CD14-positive monocyte (primary cell): ENCODE results near the gene UGGT1. TPM values are rescaled to one million over a fixed set of nuclear protein-coding genes. Genes with fewer than 3 reads are reported as not detected.

Source experiments
- DNase-seq, 3 donors: peaks; one replicate each; pipeline ENCODE4 v3.0.0-alpha.2; 2011 to 2022
- H2AFZ ChIP-seq: 2 replicates; pipeline ENCODE4 v1.6.0; 2012; ENCODE audit warnings: mild to moderate bottlenecking, low read depth, low read length, inconsistent platforms; ENCODE audit not compliant: insufficient read depth, poor library complexity, severe bottlenecking
- H3K27ac ChIP-seq, 2 donors: 1 replicate in 1 of 2; 2 replicates in 1 of 2; pipeline ENCODE4 v1.5.1; 2012 to 2013; ENCODE audit warnings: low read length in 2 of 2, control low read depth in 1 of 2, inconsistent platforms in 1 of 2, low read depth in 1 of 2, mild to moderate bottlenecking in 1 of 2
- H3K27me3 ChIP-seq, 2 donors: one replicate each; pipeline versions ENCODE4 v1.6.0 to v1.6.1; 2011 to 2013; ENCODE audit warnings: low read length in 2 of 2; ENCODE audit not compliant: control insufficient read depth in 2 of 2, insufficient read depth in 2 of 2
- H3K36me3 ChIP-seq, 2 donors: replicated peaks in 1 of 2; 1 replicate in 1 of 2; 2 replicates in 1 of 2; pipeline versions ENCODE4 v1.5.1 to v1.6.1; 2012 to 2013; ENCODE audit warnings: low read length in 2 of 2, control low read depth in 1 of 2, inconsistent platforms in 1 of 2, mild to moderate bottlenecking in 1 of 2; ENCODE audit not compliant: insufficient read depth in 2 of 2, control insufficient read depth in 1 of 2
- H3K4me1 ChIP-seq, 2 donors: 1 replicate in 1 of 2; 2 replicates in 1 of 2; pipeline versions ENCODE4 v1.5.1 to v1.6.1; 2012 to 2013; ENCODE audit warnings: low read length in 2 of 2, control low read depth in 1 of 2, inconsistent platforms in 1 of 2, mild to moderate bottlenecking in 1 of 2, moderate library complexity in 1 of 2; ENCODE audit not compliant: insufficient read depth in 2 of 2, control insufficient read depth in 1 of 2
- H3K4me2 ChIP-seq: replicated peaks from 2 replicates; pipeline ENCODE3; 2012; ENCODE audit warnings: low read length, moderate library complexity, mild to moderate bottlenecking; ENCODE audit not compliant: poor library complexity, severe bottlenecking; ENCODE audit errors: extremely low read depth
- H3K4me3 ChIP-seq, 3 experiments: fragments of 200-600 bp in 1 of 3; sonication (generic) in 1 of 3; replicated peaks in 1 of 3; 1 replicate in 2 of 3; 2 replicates in 1 of 3; pipeline ENCODE4 v1.5.1; 2011 to 2013; ENCODE audit warnings: low read length in 3 of 3, mild to moderate bottlenecking in 3 of 3, control low read depth in 2 of 3, low read depth in 2 of 3, inconsistent platforms in 1 of 3, moderate library complexity in 1 of 3
- H3K79me2 ChIP-seq: 2 replicates; pipeline ENCODE4 v1.6.0; 2012; ENCODE audit warnings: mild to moderate bottlenecking, control low read depth, inconsistent platforms, low read length, moderate library complexity; ENCODE audit not compliant: insufficient read depth
- H3K9ac ChIP-seq: 2 replicates; pipeline ENCODE4 v1.6.0; 2017; ENCODE audit warnings: low read length, mild to moderate bottlenecking; ENCODE audit not compliant: insufficient read depth, poor library complexity, severe bottlenecking
- H3K9me3 ChIP-seq, 2 donors: replicated peaks in 1 of 2; 1 replicate in 1 of 2; 2 replicates in 1 of 2; pipeline versions ENCODE4 v1.5.1 to v1.6.1; 2012 to 2013; ENCODE audit warnings: low read length in 2 of 2, control low read depth in 1 of 2; ENCODE audit not compliant: control insufficient read depth in 1 of 2, insufficient read depth in 1 of 2
- H4K20me1 ChIP-seq: 2 replicates; pipeline ENCODE4 v1.6.0; 2012; ENCODE audit warnings: mild to moderate bottlenecking, low read length, control low read depth, moderate library complexity; ENCODE audit not compliant: insufficient read depth
- H3K27ac Mint-ChIP-seq, 7 donors: one replicate each; pipeline ENCODE4 v1.8.0; 2020; ENCODE audit warnings: mild to moderate bottlenecking in 7 of 7, mixed read lengths in 7 of 7, moderate library complexity in 6 of 7, inconsistent platforms in 2 of 7
- H3K27me3 Mint-ChIP-seq, 3 donors: one replicate each; pipeline ENCODE4 v1.8.0; 2021 to 2022; ENCODE audit warnings: low read depth in 3 of 3, mild to moderate bottlenecking in 3 of 3, mixed read lengths in 3 of 3, moderate library complexity in 3 of 3, inconsistent platforms in 1 of 3
- H3K36me3 Mint-ChIP-seq, 2 donors: one replicate each; pipeline ENCODE4 v1.8.0; 2020; ENCODE audit warnings: mixed read lengths in 2 of 2, inconsistent platforms in 1 of 2, mild to moderate bottlenecking in 1 of 2
- H3K4me1 Mint-ChIP-seq: one replicate; pipeline ENCODE4 v1.8.0; 2020; ENCODE audit warnings: mild to moderate bottlenecking, mixed read lengths
- H3K4me3 Mint-ChIP-seq, 2 donors: one replicate each; pipeline ENCODE4 v1.8.0; 2020; ENCODE audit warnings: mild to moderate bottlenecking in 2 of 2, mixed read lengths in 2 of 2, moderate library complexity in 1 of 2
- H3K9me3 Mint-ChIP-seq, 7 donors: one replicate each; pipeline ENCODE4 v1.8.0; 2020 to 2022; ENCODE audit warnings: mixed read lengths in 7 of 7, mild to moderate bottlenecking in 6 of 7, moderate library complexity in 6 of 7, inconsistent platforms in 2 of 7
- CTCF ChIP-seq: fragments of 200-600 bp; IDR thresholded peaks from one replicate; pipeline ENCODE4 v1.8.0; 2022; ENCODE audit warnings: antibody characterized with exemption, mild to moderate bottlenecking
- WGBS: methylation state at CpG from one replicate; pipeline ENCODE4 v1.1.5; 2013; ENCODE audit warnings: missing lambda C conversion rate; ENCODE audit not compliant: insufficient coverage; 5-methylcytosine and 5-hydroxymethylcytosine counted together
- intact Hi-C, 2 donors: fragments of 100-400 bp; cut with micrococcal nuclease; formaldehyde crosslinking; loops; one replicate each; pipeline versions ENCODE4 v1.15.0 to v1.15.1; 2023
- polyA plus RNA-seq, 3 donors: library from polyadenylated mRNA; depleted of rRNA in 1 of 3; unstranded in 2 of 3; stranded (reverse) in 1 of 3; fragments of 300-500 nt in 2 of 3; fragments of >200 nt in 1 of 3; fragmentation: Illumina TruSeq in 2 of 3; gene quantifications; 1 replicate in 2 of 3; 2 replicates in 1 of 3; pipeline ENCODE4 v1.2.3, GENCODE V29; 2012 to 2021

UGGT1 gene
- polyA plus RNA-seq, 3 donors, result 8.7 to 15.8 (median 13.8) TPM

DNA sequence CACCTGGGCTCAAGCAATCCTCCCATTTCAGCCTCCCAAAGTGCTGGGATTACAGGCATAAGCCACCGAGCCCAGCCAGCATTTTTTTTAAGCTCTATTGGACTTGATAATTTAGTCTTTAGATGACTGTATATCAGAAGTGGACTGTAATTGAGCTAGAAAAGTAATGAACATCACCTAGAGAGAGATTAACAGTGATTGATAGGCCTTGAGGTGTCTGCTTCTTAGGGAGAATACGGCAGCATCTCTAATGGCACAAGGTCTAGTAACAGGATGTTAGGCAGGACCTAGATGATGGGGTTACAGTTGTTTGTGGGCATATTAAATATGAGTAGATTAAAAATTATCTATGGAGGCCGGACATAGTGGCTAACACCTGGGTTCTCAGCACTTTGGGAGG lies 17.7 kb upstream of the UGGT1 start:
- no peaks in the 10 kb centered on the region for H3K9me3 ChIP-seq
- Mint-ChIP-seq H3K27ac (no peak overlapping the region), H3K36me3 (no peaks in the 10 kb centered on the region), H3K4me1 (peaks cover 4% of the 10 kb centered on the region), H3K27me3 (peaks cover 0 to 3% (median 0%) of the 10 kb centered on the region in 3 donors), H3K4me3 (no peak overlapping the region), H3K9me3 (peaks cover 0 to 6% (median 0%) of the 10 kb centered on the region in 7 donors)
- H3K9ac ChIP-seq, result no peak overlapping the region
- no peak for TF ChIP-seq CTCF
- DNase-seq, result no peak
- no peak overlapping the region for H2AFZ ChIP-seq
- 83% methylated on average over 2 of the region's 3 CpGs for WGBS
- H3K27me3 ChIP-seq, result no peaks in the 10 kb centered on the region
- no peaks in the 10 kb centered on the region for H4K20me1 ChIP-seq
- H3K79me2 ChIP-seq, result no peaks in the 10 kb centered on the region
- H3K4me2 ChIP-seq, result no peak overlapping the region
- no peaks in the 10 kb centered on the region for H3K36me3 ChIP-seq
- intact Hi-C loops, result no loop called here
- H3K27ac ChIP-seq, result no peak overlapping the region
- H3K4me3 ChIP-seq, result no peak overlapping the region
- no peaks in the 10 kb centered on the region for H3K4me1 ChIP-seq

GRCh38 chr2:128076461-128077106 lies 14.4 kb upstream of the UGGT1 start:
- no peaks in the 10 kb centered on the region for H3K9me3 ChIP-seq
- H4K20me1 ChIP-seq, result no peaks in the 10 kb centered on the region
- Mint-ChIP-seq H3K4me3 (no peak overlapping the region), H3K36me3 (no peaks in the 10 kb centered on the region), H3K4me1 (peaks cover 4% of the 10 kb centered on the region), H3K9me3 (peaks cover 0 to 12% (median under 1%) of the 10 kb centered on the region in 7 donors), H3K27ac (peak overlapping the region in 1 of 7 donors; percentile 5), H3K27me3 (peaks cover 0 to 6% (median 0%) of the 10 kb centered on the region in 3 donors)
- H3K27me3 ChIP-seq, result no peaks in the 10 kb centered on the region
- no peaks in the 10 kb centered on the region for H3K79me2 ChIP-seq
- DNase-seq, result no peak
- intact Hi-C loops, result no loop called here
- H3K9ac ChIP-seq, result no peak overlapping the region
- no peak overlapping the region for H3K4me2 ChIP-seq
- no peaks in the 10 kb centered on the region for H3K4me1 ChIP-seq
- H3K4me3 ChIP-seq, result no peak overlapping the region
- WGBS, result 100% methylated on average over 4 of the region's 7 CpGs
- no peak overlapping the region for H3K27ac ChIP-seq
- no peaks in the 10 kb centered on the region for H3K36me3 ChIP-seq
- H2AFZ ChIP-seq, result no peak overlapping the region
- no peak for TF ChIP-seq CTCF
